ENCODE measurements around the gene UBN1.

The UBN1 gene

DNA sequence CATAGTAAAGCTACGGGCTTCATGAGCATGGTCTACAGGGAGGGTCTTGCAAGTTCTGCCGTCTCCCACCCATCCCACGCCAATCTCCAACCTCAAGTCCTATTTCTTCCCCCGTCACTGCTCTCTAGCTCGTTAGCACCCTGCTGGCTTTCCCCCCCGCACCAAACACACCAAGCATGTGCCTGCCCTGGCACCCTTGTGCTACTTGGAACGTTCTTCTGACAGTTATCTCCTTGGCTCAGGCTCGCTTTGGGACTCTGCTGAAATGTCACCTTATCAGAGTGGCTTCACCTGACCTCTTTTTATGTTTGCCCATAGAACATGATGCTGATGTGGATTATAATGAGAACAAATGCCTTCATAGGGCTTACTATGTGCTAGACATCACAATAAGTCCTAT lies 22.1 kb upstream of the UBN1 start:
- DNase-seq: no peak

DNA sequence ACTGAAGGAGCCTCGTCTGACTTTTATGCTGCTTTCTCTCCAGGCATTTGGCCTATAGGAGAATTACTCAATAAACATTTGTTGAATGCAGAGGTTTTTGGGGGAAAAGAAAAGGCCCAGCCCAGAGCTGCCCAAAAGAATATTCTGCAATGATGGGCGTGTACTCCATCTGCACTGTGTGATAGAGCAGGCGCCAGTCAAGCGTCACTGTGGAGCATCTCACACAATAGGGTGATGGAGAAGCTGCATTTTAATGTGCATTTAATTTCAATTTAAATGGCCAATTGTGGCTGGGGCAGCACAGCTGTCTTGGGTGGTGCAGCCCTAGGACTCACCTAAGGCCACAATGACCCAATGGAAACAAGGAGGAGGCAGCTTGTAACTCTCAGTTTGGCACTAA lies 20.8 kb upstream of the UBN1 start:
- no peak for DNase-seq

DNA sequence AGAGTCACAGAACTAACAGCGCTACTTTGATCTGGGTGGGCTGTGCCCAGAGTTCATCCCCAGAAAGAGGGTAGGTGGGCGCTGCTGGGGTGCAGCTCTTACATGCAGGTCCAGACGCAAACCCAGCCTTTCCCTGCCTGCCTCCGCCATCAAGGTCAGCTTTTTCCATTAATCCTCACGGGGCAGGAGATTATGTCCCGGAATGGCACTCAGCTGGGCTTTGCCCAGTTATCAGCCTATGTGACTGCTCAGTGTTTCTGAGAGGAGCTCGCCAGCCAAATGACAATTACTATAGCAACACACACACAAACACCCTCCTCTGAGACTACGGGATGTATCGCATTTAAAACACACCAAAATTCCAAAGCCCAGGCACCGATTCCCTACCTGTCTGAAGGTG lies 20.3 kb upstream of the UBN1 start:
- no peak for DNase-seq

DNA sequence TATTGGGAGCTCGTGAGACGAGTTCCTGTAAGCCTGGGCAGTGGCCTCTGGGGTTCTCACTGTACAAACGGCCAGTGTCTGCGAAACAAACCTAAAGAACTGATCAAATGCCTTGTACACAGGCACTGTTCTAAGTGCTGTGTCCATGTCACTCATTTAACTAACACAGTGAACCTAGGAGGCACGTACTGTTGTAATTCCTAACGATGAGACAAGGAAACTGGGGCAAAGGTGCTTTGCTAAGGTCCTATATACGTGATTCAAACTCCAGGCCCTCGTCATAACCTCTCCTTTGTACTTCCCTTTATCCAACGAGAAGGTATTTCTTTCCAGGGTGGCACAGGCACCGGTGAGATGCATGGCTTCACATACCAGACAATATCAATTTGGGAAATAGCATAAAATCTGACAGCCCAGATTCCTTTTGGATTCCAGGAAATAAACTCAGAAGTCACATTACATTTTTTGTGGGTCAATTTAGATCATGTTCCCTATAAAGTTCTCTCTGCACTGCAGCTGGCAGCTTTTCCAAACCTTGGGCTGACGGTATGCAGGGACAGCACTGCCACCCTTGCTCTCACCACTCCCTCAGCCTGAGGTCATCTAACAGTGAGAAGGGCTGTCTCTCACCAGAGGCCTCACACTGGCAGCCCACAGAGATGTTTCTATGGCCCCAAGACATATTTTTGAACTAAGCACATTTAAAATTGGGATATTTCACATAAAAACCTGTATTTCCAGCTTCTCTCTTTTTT lies 18.5 kb upstream of the UBN1 start:
- DNase-seq: no peak

DNA sequence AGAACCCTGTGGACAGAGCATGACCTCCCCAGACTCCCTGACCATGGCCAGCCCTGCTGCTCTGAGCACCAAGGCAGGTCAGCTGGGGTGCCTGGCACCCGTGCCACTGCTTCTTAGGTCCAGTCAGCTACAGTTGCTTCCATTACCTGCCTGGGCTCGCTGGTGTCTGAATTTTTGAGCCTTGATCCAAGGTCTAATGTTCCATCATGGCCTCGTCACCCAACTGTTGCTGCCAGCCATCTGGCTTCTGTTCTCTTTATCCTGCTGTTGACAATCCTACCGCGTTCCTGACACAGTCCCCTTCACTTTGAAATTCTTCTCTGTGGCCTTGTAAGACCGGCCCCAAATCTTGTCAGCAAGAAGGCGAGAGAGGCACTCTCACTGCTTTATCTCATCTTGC lies 16.9 kb upstream of the UBN1 start:
- DNase-seq: no peak

DNA sequence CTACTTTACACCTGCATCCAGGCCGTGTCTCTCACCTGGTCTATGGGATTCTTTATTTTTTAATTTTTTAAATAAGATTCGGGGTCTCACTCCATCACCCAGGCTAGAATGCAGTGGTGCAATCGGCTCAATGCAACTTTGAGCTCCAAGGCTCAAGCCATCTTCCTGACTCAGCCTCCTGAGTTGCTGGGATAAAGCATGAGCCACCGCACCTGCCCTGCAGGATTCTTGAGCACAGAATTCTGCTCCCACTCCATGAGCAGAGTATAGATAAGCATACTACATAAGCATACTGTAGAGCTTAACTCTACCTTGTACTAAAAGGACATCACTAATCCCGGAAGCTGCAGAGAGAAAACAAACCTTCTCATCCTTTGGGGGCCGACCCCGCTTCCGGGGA lies 15.7 kb upstream of the UBN1 start:
- DNase-seq: no peak

DNA sequence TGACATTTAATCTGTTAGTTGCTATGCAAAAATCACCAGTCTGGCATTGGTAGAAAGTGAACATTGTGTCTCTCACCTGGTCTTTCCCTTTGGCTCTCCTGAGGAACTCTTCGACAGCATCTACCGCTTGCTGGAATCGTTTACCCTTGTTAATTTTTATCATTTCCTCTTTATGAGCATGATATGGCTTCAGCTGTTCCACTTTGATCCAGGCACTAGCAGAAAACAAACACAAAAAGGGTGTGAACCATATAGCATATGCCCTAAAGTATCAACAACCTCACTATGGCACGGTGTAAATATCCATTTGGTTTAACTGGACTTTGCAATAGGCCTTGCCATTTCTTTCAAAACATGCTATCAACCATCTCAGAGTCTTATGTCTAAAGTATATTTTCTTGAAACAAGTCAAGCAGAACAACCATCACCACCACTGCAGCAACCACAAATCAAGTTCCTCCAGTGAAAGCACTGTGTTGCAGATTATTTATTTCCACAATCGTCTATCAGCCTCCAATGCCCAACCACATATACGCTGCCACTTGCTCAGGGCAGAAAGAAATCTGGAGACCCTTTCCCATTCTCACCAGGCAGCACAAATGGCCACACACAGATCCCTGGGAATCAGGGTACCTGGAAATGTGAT lies 14.5 kb upstream of the UBN1 start:
- DNase-seq: no peak

DNA sequence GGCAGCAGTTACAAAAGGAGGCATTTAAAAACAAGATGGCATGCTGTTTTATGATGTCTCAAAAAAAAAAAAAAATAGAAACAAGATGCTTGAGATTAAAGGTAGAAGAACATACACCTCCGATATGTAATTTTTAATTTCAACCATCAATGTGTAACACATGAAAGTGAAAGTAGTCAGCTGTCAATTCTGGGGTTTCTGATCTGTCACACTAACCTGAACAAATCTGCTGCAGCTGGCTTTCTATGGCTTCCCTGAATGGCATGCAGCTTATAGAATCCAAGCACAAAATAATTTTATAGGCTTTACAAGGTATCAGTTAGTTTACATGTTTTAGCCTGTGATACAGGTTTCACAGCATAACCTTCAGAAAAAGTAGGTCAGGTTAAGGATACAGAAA lies 13.7 kb upstream of the UBN1 start:
- DNase-seq: no peak

DNA sequence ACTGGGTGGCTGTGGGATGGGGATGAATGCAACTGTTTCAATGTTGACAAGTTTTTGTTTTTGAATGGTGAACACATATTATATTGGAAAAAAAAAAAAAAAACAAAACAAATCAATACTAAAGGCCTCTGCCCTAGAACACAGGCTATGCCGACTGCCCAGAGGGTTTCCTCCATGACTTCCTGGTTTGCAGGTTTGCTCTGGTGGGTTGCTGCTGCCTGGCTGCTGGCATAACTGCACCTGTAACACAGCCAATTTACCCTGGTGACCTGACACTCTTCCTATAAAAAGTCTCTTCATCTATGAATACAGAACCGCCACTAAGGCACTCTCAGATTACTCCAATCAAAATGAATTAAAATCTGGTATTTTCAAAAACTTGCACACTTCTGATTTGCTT lies 10.6 kb upstream of the UBN1 start:
- no peak for DNase-seq

DNA sequence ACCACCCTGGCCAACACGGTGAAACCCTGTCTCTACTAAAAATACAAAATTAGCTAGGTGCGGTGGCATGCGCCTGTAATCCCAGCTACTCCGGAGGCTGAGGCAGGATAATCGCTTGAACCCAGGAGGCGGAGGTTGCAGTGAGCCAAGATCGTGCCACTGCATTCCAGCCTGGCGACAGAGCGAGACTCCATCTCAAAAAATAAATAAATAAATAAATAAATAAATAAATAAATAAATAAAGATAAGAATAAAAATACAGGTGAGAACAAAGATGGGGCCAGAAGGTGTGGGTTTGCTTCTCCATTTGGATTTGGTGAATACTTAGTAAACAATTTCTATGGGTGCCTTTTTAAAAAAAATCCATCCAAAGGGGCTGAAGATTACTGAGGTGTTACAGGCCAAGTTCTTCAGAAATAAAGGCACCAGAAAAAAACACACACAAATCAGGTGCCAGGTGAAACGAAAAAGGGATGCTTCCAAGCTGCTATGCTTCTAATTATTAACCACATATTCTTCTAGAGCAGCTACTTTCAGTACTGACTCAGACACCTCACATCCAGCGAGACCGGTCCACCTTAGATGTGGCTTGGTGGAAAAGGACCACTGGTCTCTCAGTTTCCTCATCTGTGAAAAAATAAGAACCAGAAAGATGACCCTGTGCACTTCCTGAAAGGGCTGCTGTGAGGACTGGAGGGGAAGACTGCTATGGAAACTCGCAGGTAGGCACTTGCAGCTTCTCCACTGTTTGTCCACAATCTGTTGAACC lies 9.4 kb upstream of the UBN1 start:
- DNase-seq: no peak

DNA sequence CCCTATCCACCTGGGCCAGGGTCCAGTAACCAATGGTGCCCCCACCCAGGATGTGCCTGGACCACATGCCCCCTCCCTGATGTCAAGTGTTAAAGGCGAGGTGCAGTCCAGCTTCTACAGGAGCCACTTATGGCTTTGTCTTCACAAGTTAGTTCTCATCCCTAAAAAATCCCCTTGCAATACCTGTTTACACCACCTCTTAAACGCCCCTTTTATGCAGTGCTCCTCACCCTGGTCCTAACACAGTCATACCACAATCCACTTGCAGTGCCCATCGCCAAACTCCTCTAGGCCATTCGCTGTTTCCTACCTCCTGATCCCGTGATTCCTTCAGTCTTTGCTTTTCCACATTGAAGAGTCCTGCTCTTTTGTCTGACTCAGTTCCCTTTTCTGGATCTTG lies 7.3 kb upstream of the UBN1 start:
- no peak for DNase-seq

DNA sequence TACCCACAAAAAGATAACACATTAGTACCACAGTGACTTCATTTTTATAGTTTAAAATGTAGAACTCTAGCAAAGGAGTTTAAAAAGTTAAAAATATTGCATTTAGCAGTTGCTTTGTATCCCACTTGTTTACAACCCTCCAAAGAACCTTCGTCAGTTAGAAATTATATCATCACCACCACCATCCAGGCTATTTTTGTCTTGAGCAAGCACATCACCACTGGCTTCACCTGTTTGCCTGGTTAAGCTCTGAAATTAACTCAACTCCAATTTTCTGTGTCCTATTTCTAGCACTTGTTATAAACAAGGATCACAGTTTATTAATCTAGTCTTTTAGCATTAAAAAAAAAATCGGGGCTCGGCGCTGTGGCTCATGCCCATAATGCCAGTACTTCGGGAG lies 6.3 kb upstream of the UBN1 start:
- no peak for DNase-seq

DNA sequence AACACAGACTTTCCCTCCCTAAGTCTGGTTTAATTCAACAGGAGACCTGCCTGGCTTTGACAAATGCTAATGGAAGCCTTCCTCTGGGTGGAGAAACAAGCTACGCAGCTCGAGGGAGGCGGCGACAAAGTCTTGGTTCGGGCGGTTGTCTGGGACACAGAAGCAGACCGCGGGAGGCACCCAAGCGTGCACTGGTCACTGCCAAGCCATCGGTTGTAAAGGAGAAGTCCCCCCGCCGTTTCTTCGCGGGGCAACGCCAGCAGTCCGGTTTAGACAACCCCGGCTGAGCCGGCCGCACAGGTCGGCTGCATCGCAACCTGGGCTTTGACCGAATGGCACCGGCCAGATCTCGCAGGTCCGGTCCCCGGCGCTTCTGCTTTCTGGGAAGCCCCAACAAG lies 779 bp upstream of the UBN1 start:
- DNase-seq: peak; percentile 66

DNA sequence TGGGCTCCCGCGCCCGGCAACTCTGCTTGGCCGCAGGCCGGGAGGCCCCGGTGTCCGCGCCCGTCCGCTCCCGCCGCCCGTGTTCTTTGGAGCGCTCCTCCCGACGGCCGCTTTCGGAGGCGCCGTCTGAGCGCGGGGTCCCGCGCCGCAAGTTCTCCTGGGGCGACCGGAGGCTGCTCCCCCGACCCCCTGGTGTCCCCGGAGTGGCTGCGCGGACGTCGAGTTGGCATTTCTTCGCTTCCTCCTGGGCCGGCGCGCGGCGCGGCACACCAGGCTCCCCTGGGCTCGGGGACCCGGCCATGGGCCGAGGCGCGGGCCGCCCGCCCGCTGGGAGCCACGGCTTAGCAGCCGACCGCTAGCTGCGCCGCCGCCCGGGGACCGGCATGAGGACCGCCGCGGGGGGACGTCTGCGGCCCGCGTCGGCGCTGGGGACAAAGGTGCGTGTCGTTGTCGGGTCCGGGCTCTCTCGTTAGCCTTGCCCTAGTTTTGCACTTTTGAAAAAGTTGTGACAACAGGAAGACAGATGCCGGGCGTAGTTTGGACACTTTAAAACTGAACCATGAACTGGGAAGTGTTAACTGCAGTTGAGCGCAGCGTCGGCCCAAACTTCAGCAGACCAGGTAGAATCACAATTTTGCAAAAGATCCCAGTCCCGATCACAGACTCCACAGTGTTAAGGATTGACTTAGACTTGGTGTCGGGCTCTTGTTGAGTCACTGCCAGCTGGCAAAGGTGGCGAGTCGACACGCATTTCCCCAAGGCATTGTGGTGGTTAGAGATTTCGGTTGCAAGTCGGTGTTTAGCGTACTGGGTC lies 700 bp downstream of the UBN1 start:
- DNase-seq: peak; percentile 55

DNA sequence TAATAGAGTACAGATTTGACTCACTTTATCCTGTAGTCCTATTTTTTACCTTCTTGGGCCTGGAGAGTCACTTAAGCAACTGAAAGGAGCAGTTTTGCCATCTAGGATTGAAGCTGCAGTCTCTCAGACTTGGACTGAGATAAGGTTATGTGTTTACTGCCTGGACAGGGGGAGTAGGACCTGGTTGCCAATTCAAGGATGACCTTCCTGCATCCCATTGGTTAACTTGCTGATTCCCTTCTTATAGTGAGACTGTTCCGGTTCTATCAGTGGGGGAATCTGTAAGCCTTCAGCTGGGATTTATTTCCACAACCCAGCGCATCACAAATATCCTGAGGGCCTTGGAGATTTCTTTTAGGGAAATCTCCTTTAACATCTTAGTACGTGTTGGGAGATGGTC lies 2.9 kb downstream of the UBN1 start:
- no peak for DNase-seq

DNA sequence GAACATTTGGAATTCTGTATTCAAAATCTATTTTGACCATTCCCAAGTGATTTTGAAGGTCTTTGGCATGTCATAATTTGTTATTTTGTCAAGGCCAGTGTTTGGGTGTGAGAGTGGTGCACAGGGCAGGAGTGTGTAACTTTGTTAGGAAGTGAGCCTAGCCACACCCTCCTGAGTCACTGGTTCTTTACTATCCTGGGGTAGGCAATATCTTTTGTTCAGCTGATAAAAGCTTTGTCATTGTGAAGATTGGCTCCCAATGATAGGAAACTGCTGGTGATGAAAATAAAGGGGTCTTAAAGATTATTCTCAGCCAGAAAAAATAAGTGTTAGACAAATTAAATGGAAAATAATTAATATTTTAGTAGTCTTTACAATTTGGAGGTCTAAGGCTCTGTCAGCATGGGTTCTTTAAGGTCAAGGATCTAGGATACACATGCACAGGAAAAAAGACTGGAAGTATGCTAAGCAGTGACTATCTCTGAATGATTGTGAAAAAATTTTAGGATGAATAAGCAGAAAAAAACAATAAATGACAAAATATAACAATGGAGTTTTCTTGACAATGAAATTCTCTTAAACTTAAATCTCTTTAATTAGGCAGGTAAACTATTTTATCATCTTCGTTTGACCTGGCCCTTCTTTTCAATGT lies 5.1 kb downstream of the UBN1 start:
- DNase-seq: no peak

DNA sequence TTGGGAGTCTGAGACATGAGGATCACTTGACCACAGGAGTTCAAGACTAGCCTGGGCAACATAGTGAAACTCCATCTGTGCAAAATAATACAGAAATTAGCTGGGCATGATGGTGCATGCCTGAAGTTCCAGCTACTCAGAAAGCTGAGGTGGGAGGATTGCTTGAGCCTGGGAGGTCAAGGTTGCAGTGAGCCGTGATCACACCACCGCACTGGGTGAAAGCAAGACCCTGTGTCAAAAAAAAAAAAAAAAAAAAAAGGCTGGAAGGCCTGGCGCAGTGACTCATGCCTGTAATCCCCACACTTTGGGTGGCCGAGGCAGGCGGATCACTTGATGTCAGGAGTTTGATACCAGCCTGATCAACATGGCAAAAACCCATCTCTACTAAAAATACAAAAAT lies 8.1 kb downstream of the UBN1 start:
- no peak for DNase-seq

DNA sequence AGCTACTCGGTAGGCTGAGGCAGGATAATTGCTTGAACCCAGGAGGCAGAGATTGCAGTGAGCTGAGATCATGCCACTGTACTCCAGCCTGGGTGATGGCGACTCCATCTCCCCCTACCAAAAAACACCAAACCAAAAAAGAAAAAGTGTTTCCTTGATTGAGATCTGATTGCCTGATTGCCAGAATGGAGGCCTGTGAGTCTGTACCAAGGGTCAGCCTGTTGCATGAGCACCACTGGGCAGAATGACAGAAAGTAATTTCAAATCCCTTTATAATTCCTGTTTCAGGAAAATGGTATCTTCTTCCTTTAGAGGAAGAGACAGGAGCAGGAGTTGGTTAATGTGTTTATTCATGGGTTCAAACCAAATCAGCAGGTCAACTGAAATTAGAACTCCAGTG lies 8.5 kb downstream of the UBN1 start:
- no peak for DNase-seq

DNA sequence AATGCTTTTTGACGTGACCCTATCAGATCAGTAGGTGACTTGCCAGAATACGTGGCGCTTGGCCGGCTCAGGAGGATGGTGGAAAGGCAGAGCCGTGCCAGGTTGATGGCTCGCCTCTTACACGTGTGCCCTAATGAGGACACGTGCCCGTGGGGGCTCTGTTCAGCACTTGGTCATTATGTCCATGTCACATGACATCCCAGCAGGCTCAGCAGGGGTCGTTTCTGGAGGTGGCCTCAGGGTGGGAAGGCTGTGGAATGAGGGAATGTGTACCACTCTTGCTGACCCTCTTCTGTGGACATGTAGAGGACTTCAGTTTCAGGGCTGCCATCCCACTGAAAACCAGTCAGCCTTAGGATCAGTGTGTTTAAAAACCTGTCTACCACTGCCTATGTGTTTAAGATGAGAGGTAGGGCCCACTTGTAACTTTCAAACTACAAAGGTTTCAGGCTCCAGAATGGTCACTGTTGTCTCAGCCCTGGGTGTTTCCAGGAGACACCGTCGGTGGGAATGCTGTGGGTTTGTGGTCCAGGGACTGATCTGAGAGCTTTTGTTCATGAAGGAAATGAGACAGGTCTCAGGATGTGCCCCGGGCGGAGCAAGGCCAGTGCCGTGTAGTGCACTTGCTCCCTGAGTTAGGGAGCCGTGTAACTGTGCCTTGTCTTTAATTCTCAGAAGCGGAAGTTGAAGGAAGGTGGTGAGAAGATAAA lies 12.1 kb downstream of the UBN1 start:
- no peak for DNase-seq

DNA sequence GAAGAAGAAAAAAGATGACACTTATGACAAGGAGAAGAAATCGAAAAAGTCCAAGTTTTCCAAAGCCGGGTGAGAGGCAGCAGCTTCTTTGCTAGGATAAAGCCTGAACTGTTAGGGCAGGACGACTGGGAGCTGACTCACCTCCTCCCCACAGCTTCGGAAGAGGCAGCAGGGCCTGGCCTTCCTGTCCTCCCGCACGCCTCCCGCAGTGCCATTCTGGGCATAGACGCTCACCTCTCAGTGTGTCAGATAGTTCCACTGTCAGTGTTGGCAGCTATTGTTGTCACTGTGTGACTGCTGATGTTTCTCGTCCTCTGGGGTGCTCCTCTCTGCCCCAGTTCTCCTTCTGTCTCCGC lies 12.6 kb downstream of the UBN1 start:
- DNase-seq: no peak

DNA sequence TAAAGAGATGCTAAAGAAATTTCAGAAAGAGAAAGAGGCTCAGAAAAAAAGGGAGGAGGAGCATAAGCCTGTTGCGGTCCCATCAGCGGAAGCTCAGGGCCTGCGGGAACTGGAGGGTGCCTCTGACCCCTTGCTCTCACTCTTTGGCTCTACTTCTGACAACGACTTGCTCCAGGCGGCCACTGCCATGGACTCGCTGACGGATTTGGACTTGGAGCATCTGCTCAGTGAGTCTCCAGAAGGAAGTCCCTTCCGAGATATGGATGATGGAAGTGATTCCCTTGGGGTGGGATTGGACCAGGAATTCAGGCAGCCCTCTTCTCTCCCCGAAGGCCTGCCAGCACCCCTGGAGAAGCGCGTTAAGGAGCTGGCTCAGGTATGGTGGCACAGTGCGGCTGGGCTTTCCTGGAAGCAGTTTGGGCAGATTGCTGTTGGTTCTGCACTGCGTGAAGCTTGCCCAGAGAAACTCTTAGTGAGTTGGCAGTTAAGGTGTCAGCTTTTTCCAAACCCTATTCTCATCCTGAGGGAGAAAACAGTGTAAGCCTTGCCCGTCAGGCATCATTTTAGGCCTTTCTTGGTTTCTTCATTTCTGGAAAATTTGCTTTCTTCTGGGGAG lies 13.6 kb downstream of the UBN1 start:
- DNase-seq: no peak

DNA sequence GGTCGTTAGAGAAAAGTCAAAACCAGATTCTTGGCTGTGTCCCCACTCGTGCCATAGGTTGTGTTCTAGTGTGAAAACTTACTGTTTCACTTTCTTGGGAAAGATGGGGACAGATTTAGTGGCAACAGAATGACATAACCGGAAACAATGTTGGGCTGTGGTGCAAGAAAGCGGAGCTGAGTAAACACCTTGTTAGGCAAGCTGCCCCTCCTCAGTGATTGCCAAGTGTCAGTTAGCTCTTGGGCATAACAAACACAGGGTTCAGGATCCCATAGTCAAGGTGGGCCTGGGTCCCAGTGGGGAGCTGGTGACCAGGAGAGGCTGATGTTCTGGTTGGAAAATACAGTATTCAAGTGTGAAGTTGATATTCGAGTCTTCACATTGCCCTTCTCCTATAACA lies 15.4 kb downstream of the UBN1 start:
- DNase-seq: no peak
